Measurements from ENCODE around the gene LRRN4CL. TPM values are rescaled to one million over a fixed set of nuclear protein-coding genes. Genes with fewer than 3 reads are reported as not detected.

LRRN4CL gene
- total and polyA plus RNA-seq, 9 of the 15 experiments (the other 6 are each of a cell fraction or from before 2014, with no cell fraction given) = 0.03 to 0.11 (median 0.05) TPM; not detected in 4

DNA sequence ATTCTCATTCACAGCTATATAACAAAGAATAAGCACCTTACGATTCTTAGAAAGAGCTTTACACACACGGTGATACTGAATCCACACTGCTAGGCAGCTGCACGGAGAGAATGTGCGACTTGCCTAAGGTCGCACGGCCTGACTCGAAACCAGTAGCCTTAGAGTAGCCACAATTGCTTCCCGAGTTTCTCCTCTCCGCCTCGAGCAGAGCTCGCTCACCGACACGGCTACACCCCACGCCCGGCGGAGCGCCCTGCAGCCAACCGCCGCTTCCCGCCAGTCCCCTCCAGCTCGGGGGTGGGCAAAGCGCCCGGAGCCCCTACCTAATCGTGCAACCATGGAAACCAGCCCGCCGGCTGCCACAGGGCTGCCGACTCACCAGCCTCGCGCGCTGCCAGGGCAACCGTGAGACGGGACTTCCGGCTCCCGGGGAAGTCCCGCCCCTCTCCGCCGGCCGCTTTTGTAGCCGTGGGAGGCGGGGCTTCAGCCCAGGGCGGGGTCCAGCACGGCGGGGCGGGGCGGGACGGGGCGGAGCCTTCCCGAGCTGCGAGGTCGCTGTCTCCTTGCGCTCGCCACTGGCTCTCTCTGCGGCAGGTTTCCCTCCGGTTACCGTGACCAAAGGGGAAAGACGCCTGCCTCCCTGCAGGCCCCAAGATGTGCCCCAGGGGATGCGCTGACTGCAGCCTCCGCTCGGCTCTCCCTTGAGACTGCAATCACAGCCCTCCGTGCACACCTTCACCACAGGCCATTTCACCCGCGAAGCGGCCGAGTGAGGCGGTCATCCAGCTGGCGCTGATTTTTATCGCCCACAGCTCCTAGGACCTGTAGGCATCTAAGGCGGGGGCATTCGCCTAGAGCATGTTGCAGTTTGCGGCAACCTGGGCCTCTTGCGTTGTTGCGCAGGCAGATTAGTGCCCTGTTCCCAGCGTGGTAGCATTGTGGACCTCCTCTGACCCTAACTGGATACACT lies 16.8 kb upstream of the LRRN4CL start (continued):
- TF ChIP-seq ZNF584 (CRISPR knock-in tag; IDR thresholded peaks at IDR 0.05; ENCODE audit: low read depth) (no peak), SRSF3 (IDR thresholded peaks at IDR 0.05; ENCODE audit: insufficient read depth, low read length) (no peak), GTF2F1 (IDR thresholded peaks at IDR 0.05; ENCODE audit: low read depth, low read length) (no peak), RHOXF2B (CRISPR knock-in tag; conservative IDR thresholded peaks at IDR 0.05) (no peak), SUPT5H (IDR thresholded peaks at IDR 0.05) (peak; percentile 86), SAFB (IDR thresholded peaks at IDR 0.05; ENCODE audit: borderline replicate concordance, low read depth, low read length) (no peak; the same call in 1 of the 2 replicates), RBBP5 (IDR thresholded peaks at IDR 0.05; ENCODE audit: borderline replicate concordance, insufficient read depth, low read length, poor library complexity, severe bottlenecking) (peak; percentile 64), PYGO2 (tag; IDR thresholded peaks at IDR 0.05) (no peak), ZSCAN29 (IDR thresholded peaks at IDR 0.05) (no peak), PTBP1 (IDR thresholded peaks at IDR 0.05; ENCODE audit: low read depth, low read length) (no peak), MAFK (IDR thresholded peaks at IDR 0.05; ENCODE audit: low read length) (no peak), ZNF175 (CRISPR knock-in tag; IDR thresholded peaks at IDR 0.05; ENCODE audit: low read depth) (no peak), MYNN (IDR thresholded peaks at IDR 0.05) (peak; percentile 78), MYNN (CRISPR knock-in tag; IDR thresholded peaks at IDR 0.05) (no peak)
- TF ChIP-seq, protein P1, sequence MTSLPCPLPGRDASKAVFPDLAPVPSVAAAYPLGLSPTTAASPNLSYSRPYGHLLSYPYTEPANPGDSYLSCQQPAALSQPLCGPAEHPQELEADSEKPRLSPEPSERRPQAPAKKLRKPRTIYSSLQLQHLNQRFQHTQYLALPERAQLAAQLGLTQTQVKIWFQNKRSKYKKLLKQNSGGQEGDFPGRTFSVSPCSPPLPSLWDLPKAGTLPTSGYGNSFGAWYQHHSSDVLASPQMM (CRISPR knock-in tag; IDR thresholded peaks at IDR 0.05) = no peak
- TF ChIP-seq, protein P2, sequence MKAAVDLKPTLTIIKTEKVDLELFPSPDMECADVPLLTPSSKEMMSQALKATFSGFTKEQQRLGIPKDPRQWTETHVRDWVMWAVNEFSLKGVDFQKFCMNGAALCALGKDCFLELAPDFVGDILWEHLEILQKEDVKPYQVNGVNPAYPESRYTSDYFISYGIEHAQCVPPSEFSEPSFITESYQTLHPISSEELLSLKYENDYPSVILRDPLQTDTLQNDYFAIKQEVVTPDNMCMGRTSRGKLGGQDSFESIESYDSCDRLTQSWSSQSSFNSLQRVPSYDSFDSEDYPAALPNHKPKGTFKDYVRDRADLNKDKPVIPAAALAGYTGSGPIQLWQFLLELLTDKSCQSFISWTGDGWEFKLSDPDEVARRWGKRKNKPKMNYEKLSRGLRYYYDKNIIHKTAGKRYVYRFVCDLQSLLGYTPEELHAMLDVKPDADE (conservative IDR thresholded peaks at IDR 0.05; ENCODE audit: control insufficient read depth, low read depth, low read length) = peak; percentile 73; the same call in 1 of the 2 replicates
- TF ChIP-seq, protein P3, sequence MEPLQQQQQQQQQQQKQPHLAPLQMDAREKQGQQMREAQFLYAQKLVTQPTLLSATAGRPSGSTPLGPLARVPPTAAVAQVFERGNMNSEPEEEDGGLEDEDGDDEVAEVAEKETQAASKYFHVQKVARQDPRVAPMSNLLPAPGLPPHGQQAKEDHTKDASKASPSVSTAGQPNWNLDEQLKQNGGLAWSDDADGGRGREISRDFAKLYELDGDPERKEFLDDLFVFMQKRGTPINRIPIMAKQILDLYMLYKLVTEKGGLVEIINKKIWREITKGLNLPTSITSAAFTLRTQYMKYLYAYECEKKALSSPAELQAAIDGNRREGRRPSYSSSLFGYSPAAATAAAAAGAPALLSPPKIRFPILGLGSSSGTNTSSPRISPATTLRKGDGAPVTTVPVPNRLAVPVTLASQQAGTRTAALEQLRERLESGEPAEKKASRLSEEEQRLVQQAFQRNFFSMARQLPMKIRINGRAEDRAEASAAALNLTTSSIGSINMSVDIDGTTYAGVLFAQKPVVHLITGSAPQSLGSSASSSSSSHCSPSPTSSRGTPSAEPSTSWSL (CRISPR knock-in tag; IDR thresholded peaks at IDR 0.05; ENCODE audit: borderline replicate concordance) = no peak
- TF ChIP-seq, protein P4, sequence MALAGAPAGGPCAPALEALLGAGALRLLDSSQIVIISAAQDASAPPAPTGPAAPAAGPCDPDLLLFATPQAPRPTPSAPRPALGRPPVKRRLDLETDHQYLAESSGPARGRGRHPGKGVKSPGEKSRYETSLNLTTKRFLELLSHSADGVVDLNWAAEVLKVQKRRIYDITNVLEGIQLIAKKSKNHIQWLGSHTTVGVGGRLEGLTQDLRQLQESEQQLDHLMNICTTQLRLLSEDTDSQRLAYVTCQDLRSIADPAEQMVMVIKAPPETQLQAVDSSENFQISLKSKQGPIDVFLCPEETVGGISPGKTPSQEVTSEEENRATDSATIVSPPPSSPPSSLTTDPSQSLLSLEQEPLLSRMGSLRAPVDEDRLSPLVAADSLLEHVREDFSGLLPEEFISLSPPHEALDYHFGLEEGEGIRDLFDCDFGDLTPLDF (CRISPR knock-in tag; IDR thresholded peaks at IDR 0.05) = no peak
- TF ChIP-seq, protein P5, sequence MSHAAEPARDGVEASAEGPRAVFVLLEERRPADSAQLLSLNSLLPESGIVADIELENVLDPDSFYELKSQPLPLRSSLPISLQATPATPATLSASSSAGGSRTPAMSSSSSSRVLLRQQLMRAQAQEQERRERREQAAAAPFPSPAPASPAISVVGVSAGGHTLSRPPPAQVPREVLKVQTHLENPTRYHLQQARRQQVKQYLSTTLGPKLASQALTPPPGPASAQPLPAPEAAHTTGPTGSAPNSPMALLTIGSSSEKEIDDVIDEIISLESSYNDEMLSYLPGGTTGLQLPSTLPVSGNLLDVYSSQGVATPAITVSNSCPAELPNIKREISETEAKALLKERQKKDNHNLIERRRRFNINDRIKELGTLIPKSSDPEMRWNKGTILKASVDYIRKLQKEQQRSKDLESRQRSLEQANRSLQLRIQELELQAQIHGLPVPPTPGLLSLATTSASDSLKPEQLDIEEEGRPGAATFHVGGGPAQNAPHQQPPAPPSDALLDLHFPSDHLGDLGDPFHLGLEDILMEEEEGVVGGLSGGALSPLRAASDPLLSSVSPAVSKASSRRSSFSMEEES (CRISPR knock-in tag; IDR thresholded peaks at IDR 0.05) = no peak
- TF ChIP-seq, protein P6, sequence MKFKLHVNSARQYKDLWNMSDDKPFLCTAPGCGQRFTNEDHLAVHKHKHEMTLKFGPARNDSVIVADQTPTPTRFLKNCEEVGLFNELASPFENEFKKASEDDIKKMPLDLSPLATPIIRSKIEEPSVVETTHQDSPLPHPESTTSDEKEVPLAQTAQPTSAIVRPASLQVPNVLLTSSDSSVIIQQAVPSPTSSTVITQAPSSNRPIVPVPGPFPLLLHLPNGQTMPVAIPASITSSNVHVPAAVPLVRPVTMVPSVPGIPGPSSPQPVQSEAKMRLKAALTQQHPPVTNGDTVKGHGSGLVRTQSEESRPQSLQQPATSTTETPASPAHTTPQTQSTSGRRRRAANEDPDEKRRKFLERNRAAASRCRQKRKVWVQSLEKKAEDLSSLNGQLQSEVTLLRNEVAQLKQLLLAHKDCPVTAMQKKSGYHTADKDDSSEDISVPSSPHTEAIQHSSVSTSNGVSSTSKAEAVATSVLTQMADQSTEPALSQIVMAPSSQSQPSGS (CRISPR knock-in tag; IDR thresholded peaks at IDR 0.05) = no peak

All from K562 (cell line).